CD14-positive monocyte (primary cell): Measurements from ENCODE around the gene PCCA. TPM values are rescaled to one million over a fixed set of nuclear protein-coding genes. Genes with fewer than 3 reads are reported as not detected.

Experiments
- DNase-seq, 3 donors: peaks; one replicate each; pipeline ENCODE4 v3.0.0-alpha.2; 2011 to 2022
- H2AFZ ChIP-seq: 2 replicates; pipeline ENCODE4 v1.6.0; 2012; ENCODE audit warnings: mild to moderate bottlenecking, low read depth, low read length, inconsistent platforms; ENCODE audit not compliant: insufficient read depth, poor library complexity, severe bottlenecking
- H3K27ac ChIP-seq, 2 donors: 1 replicate in 1 of 2; 2 replicates in 1 of 2; pipeline ENCODE4 v1.5.1; 2012 to 2013; ENCODE audit warnings: low read length in 2 of 2, control low read depth in 1 of 2, inconsistent platforms in 1 of 2, low read depth in 1 of 2, mild to moderate bottlenecking in 1 of 2
- H3K27me3 ChIP-seq, 2 donors: one replicate each; pipeline versions ENCODE4 v1.6.0 to v1.6.1; 2011 to 2013; ENCODE audit warnings: low read length in 2 of 2; ENCODE audit not compliant: control insufficient read depth in 2 of 2, insufficient read depth in 2 of 2
- H3K36me3 ChIP-seq, 2 donors: replicated peaks in 1 of 2; 1 replicate in 1 of 2; 2 replicates in 1 of 2; pipeline versions ENCODE4 v1.5.1 to v1.6.1; 2012 to 2013; ENCODE audit warnings: low read length in 2 of 2, control low read depth in 1 of 2, inconsistent platforms in 1 of 2, mild to moderate bottlenecking in 1 of 2; ENCODE audit not compliant: insufficient read depth in 2 of 2, control insufficient read depth in 1 of 2
- H3K4me1 ChIP-seq, 2 donors: 1 replicate in 1 of 2; 2 replicates in 1 of 2; pipeline versions ENCODE4 v1.5.1 to v1.6.1; 2012 to 2013; ENCODE audit warnings: low read length in 2 of 2, control low read depth in 1 of 2, inconsistent platforms in 1 of 2, mild to moderate bottlenecking in 1 of 2, moderate library complexity in 1 of 2; ENCODE audit not compliant: insufficient read depth in 2 of 2, control insufficient read depth in 1 of 2
- H3K4me2 ChIP-seq: replicated peaks from 2 replicates; pipeline ENCODE3; 2012; ENCODE audit warnings: low read length, moderate library complexity, mild to moderate bottlenecking; ENCODE audit not compliant: poor library complexity, severe bottlenecking; ENCODE audit errors: extremely low read depth
- H3K4me3 ChIP-seq, 3 experiments: fragments of 200-600 bp in 1 of 3; sonication (generic) in 1 of 3; replicated peaks in 1 of 3; 1 replicate in 2 of 3; 2 replicates in 1 of 3; pipeline ENCODE4 v1.5.1; 2011 to 2013; ENCODE audit warnings: low read length in 3 of 3, mild to moderate bottlenecking in 3 of 3, control low read depth in 2 of 3, low read depth in 2 of 3, inconsistent platforms in 1 of 3, moderate library complexity in 1 of 3
- H3K79me2 ChIP-seq: 2 replicates; pipeline ENCODE4 v1.6.0; 2012; ENCODE audit warnings: mild to moderate bottlenecking, control low read depth, inconsistent platforms, low read length, moderate library complexity; ENCODE audit not compliant: insufficient read depth
- H3K9ac ChIP-seq: 2 replicates; pipeline ENCODE4 v1.6.0; 2017; ENCODE audit warnings: low read length, mild to moderate bottlenecking; ENCODE audit not compliant: insufficient read depth, poor library complexity, severe bottlenecking
- H3K9me3 ChIP-seq, 2 donors: replicated peaks in 1 of 2; 1 replicate in 1 of 2; 2 replicates in 1 of 2; pipeline versions ENCODE4 v1.5.1 to v1.6.1; 2012 to 2013; ENCODE audit warnings: low read length in 2 of 2, control low read depth in 1 of 2; ENCODE audit not compliant: control insufficient read depth in 1 of 2, insufficient read depth in 1 of 2
- H4K20me1 ChIP-seq: 2 replicates; pipeline ENCODE4 v1.6.0; 2012; ENCODE audit warnings: mild to moderate bottlenecking, low read length, control low read depth, moderate library complexity; ENCODE audit not compliant: insufficient read depth
- H3K27ac Mint-ChIP-seq, 7 donors: one replicate each; pipeline ENCODE4 v1.8.0; 2020; ENCODE audit warnings: mild to moderate bottlenecking in 7 of 7, mixed read lengths in 7 of 7, moderate library complexity in 6 of 7, inconsistent platforms in 2 of 7
- H3K27me3 Mint-ChIP-seq, 3 donors: one replicate each; pipeline ENCODE4 v1.8.0; 2021 to 2022; ENCODE audit warnings: low read depth in 3 of 3, mild to moderate bottlenecking in 3 of 3, mixed read lengths in 3 of 3, moderate library complexity in 3 of 3, inconsistent platforms in 1 of 3
- H3K36me3 Mint-ChIP-seq, 2 donors: one replicate each; pipeline ENCODE4 v1.8.0; 2020; ENCODE audit warnings: mixed read lengths in 2 of 2, inconsistent platforms in 1 of 2, mild to moderate bottlenecking in 1 of 2
- H3K4me1 Mint-ChIP-seq: one replicate; pipeline ENCODE4 v1.8.0; 2020; ENCODE audit warnings: mild to moderate bottlenecking, mixed read lengths
- H3K4me3 Mint-ChIP-seq, 2 donors: one replicate each; pipeline ENCODE4 v1.8.0; 2020; ENCODE audit warnings: mild to moderate bottlenecking in 2 of 2, mixed read lengths in 2 of 2, moderate library complexity in 1 of 2
- H3K9me3 Mint-ChIP-seq, 7 donors: one replicate each; pipeline ENCODE4 v1.8.0; 2020 to 2022; ENCODE audit warnings: mixed read lengths in 7 of 7, mild to moderate bottlenecking in 6 of 7, moderate library complexity in 6 of 7, inconsistent platforms in 2 of 7
- CTCF ChIP-seq: fragments of 200-600 bp; IDR thresholded peaks from one replicate; pipeline ENCODE4 v1.8.0; 2022; ENCODE audit warnings: antibody characterized with exemption, mild to moderate bottlenecking
- WGBS: methylation state at CpG from one replicate; pipeline ENCODE4 v1.1.5; 2013; ENCODE audit warnings: missing lambda C conversion rate; ENCODE audit not compliant: insufficient coverage; 5-methylcytosine and 5-hydroxymethylcytosine counted together
- intact Hi-C, 2 donors: fragments of 100-400 bp; cut with micrococcal nuclease; formaldehyde crosslinking; loops; one replicate each; pipeline versions ENCODE4 v1.15.0 to v1.15.1; 2023
- polyA plus RNA-seq, 3 donors: library from polyadenylated mRNA; depleted of rRNA in 1 of 3; unstranded in 2 of 3; stranded (reverse) in 1 of 3; fragments of 300-500 nt in 2 of 3; fragments of >200 nt in 1 of 3; fragmentation: Illumina TruSeq in 2 of 3; gene quantifications; 1 replicate in 2 of 3; 2 replicates in 1 of 3; pipeline ENCODE4 v1.2.3, GENCODE V29; 2012 to 2021

Gene PCCA
- polyA plus RNA-seq, 3 donors, result 4.4 to 13.5 (median 11.9) TPM

- Histone ChIP-seq H4K20me1 (no peaks in the 10 kb centered on the region), H2AFZ (no peak overlapping the region), H3K27me3 (no peaks in the 10 kb centered on the region), H3K4me2 (no peak overlapping the region), H3K79me2 (no peaks in the 10 kb centered on the region), H3K9ac (no peak overlapping the region), H3K27ac (no peak overlapping the region), H3K9me3 (no peaks in the 10 kb centered on the region), H3K4me3 (no peak overlapping the region), H3K36me3 (no peaks in the 10 kb centered on the region), H3K4me1 (no peaks in the 10 kb centered on the region)
- H3K27ac Mint-ChIP-seq, result no peak overlapping the region
- H3K4me3 Mint-ChIP-seq, result no peak overlapping the region
- TF ChIP-seq CTCF, result no peak
- peaks cover 0 to 6% (median 0%) of the 10 kb centered on the region in 7 donors for H3K9me3 Mint-ChIP-seq
- H3K4me1 Mint-ChIP-seq, result no peaks in the 10 kb centered on the region
- intact Hi-C loops, result no loop called here
- DNase-seq, result no peak
- no CpG with 5 or more reads among the region's 4 CpGs for WGBS
- H3K36me3 Mint-ChIP-seq, result peaks cover 5 to 14% of the 10 kb centered on the region in 2 donors
- no peaks in the 10 kb centered on the region for H3K27me3 Mint-ChIP-seq
Measured at GRCh38 chr13:100436099-100436498, 347.2 kb downstream of the PCCA start.

GRCh38 chr13:100438059-100438788 lies 349.3 kb downstream of the PCCA start:
- Histone ChIP-seq H3K79me2 (no peaks in the 10 kb centered on the region), H3K27ac (no peak overlapping the region), H3K9me3 (no peaks in the 10 kb centered on the region), H3K9ac (no peak overlapping the region), H4K20me1 (no peaks in the 10 kb centered on the region), H3K4me3 (no peak overlapping the region), H2AFZ (no peak overlapping the region), H3K27me3 (no peaks in the 10 kb centered on the region), H3K4me2 (no peak overlapping the region), H3K4me1 (no peaks in the 10 kb centered on the region), H3K36me3 (no peaks in the 10 kb centered on the region)
- no peak for DNase-seq
- H3K27ac Mint-ChIP-seq, result peak overlapping the region in 1 of 7 donors; percentile 68
- intact Hi-C loops, result no loop called here
- H3K9me3 Mint-ChIP-seq, result peaks cover 0 to 4% (median 0%) of the 10 kb centered on the region in 7 donors
- H3K4me1 Mint-ChIP-seq, result no peaks in the 10 kb centered on the region
- no peak for TF ChIP-seq CTCF
- H3K4me3 Mint-ChIP-seq, result no peak overlapping the region
- 100% methylated on average over 1 of the region's 6 CpGs for WGBS
- H3K27me3 Mint-ChIP-seq, result peaks cover 0 to 2% (median 0%) of the 10 kb centered on the region in 3 donors
- H3K36me3 Mint-ChIP-seq, result peaks cover 3 to 12% of the 10 kb centered on the region in 2 donors
